Kidney (tissue), 14 donors: Measurements from ENCODE around the gene PKNOX2. TPM values are rescaled to one million over a fixed set of nuclear protein-coding genes. Genes with fewer than 3 reads are reported as not detected.

Experiments
- DNase-seq, 5 donors: peaks; one replicate each; pipeline ENCODE4 v3.0.0-alpha.2; 2013 to 2020
- FAIRE-seq: peaks from 2 replicates; lab custom pipeline; 2012; peaks lifted over from hg19 to GRCh38; lab: Jason Lieb, UNC
- H3K27ac ChIP-seq, 2 donors: one replicate each; pipeline ENCODE4 v1.7.0; 2013; ENCODE audit warnings: low read depth in 2 of 2, low read length in 2 of 2, inconsistent platforms in 1 of 2
- H3K27me3 ChIP-seq: one replicate; pipeline ENCODE4 v1.7.1; 2013; ENCODE audit warnings: low read length, inconsistent platforms; ENCODE audit not compliant: control insufficient read depth, insufficient read depth
- H3K36me3 ChIP-seq, 3 donors: one replicate each; pipeline versions ENCODE4 v1.7.0 to v1.7.1; 2013; ENCODE audit warnings: low read length in 3 of 3, control low read depth in 1 of 3, inconsistent platforms in 1 of 3; ENCODE audit not compliant: insufficient read depth in 3 of 3, control insufficient read depth in 2 of 3
- H3K4me1 ChIP-seq, 3 donors: one replicate each; pipeline versions ENCODE4 v1.7.0 to v1.7.1; 2013; ENCODE audit warnings: low read length in 3 of 3, inconsistent platforms in 1 of 3, low read depth in 1 of 3; ENCODE audit not compliant: control insufficient read depth in 2 of 3, insufficient read depth in 2 of 3
- H3K4me3 ChIP-seq, 3 donors: one replicate each; pipeline versions ENCODE4 v1.7.0 to v1.8.1; 2013; ENCODE audit warnings: low read length in 3 of 3, control low read depth in 1 of 3, inconsistent platforms in 1 of 3
- H3K9ac ChIP-seq, 3 donors: one replicate each; pipeline versions ENCODE4 v1.7.0 to v1.7.1; 2013; ENCODE audit warnings: low read length in 3 of 3, control low read depth in 1 of 3, inconsistent platforms in 1 of 3
- H3K9me3 ChIP-seq, 3 donors: one replicate each; pipeline versions ENCODE4 v1.7.0 to v1.7.1; 2013; ENCODE audit warnings: low read length in 3 of 3, control low read depth in 1 of 3, inconsistent platforms in 1 of 3; ENCODE audit not compliant: control insufficient read depth in 2 of 3, insufficient read depth in 1 of 3
- intact Hi-C: fragments of 100-400 bp; cut with DNase I; formaldehyde crosslinking; loops from one replicate; pipeline ENCODE4 v1.11.1; 2022
- polyA plus RNA-seq: library from polyadenylated mRNA; stranded (reverse); fragments of 350-450 nt; fragmentation: Illumina TruSeq; extraction: RNeasy Lipid Tissue Mini Kit (QIAGEN cat#74804); gene quantifications from one replicate; pipeline ENCODE4 v1.2.3, GENCODE V29; 2014; ENCODE audit warnings: low read depth, low replicate concordance; ENCODE audit not compliant: insufficient read depth
- total RNA-seq: library from RNA; stranded (reverse); fragmentation: NEBNext Ultra II Directional; extraction: Animal tissue kit (Norgen Biotek cat#: 25700); gene quantifications from one replicate; pipeline ENCODE4 v1.2.1, GENCODE V29; 2021
- TF ChIP-seq, protein P1 (sequence below): IDR thresholded peaks from 3 replicates; pipeline ENCODE4 v1.5.1; 2012; ENCODE audit warnings: mild to moderate bottlenecking, moderate library complexity, borderline replicate concordance; ENCODE audit not compliant: insufficient read depth; ENCODE audit errors: extremely low read depth
- donor health status: control.
- donor health status: control.
- donor health status: control.
- donor health status: control.
- donor health status: control.
- donor health status: DM: yes; HTN: yes; CAD: no.
- donor health status: Normal renal cell carcinoma (clear cell type).

PKNOX2 gene
- total and polyA plus RNA-seq, 2 donors from 2014 or later, result 1.5 to 6.0 TPM

DNA sequence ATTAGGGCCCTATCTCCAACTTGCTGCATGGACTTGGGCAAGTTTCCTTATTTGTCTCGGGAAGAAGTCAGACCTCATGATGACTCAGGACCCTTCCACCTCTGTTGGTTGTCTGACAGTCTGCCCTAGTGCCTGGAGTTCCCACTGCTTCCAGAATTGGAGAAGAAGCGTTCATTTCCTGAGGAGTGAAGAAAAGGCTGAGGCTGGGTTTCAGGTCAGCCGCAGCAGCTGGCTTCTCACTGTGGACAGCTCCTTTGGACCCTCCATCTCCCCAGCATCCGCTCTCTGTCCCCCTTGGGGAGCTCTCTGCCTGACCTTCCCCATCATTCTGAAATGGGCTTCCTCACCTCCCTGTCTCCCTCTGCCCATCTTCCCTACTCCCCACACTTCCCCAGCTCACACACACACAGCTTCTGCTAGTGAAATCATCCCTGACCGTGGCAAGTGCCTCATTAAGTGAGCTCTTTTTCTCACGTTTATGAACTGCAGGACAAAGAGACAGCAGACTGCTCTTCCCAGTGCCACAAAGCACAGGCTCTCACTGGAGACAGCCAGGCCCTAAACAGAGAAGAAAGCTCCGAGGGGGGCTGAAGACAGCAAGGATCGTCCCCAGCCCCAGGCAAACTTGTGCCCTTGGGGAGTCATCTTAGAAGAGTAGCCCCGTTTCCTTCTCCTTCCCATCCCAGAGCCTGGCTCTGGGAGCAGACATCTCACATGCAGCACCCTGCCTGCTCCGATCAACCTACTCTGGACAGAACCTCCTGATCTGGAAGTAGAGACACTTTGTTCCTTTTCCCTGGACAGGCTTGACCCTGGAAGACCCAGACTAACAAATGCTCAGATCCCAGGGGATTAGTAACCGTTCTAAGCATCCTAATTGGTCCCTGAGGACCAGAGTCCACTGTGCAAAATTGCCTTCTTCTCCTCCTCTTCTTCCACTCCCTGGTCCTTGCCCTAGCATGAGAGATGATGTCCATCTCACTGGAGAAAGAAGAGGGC lies 173.6 kb downstream of the PKNOX2 start:
- FAIRE-seq (no peak), DNase-seq (no peak)
- Histone ChIP-seq H3K4me3 (no peak overlapping the region), H3K9me3 (no peaks in the 10 kb centered on the region), H3K9ac (no peak overlapping the region), H3K36me3 (no peaks in the 10 kb centered on the region), H3K27ac (no peak overlapping the region), H3K4me1 (no peaks in the 10 kb centered on the region), H3K27me3 (no peaks in the 10 kb centered on the region)
- TF ChIP-seq, protein P1, sequence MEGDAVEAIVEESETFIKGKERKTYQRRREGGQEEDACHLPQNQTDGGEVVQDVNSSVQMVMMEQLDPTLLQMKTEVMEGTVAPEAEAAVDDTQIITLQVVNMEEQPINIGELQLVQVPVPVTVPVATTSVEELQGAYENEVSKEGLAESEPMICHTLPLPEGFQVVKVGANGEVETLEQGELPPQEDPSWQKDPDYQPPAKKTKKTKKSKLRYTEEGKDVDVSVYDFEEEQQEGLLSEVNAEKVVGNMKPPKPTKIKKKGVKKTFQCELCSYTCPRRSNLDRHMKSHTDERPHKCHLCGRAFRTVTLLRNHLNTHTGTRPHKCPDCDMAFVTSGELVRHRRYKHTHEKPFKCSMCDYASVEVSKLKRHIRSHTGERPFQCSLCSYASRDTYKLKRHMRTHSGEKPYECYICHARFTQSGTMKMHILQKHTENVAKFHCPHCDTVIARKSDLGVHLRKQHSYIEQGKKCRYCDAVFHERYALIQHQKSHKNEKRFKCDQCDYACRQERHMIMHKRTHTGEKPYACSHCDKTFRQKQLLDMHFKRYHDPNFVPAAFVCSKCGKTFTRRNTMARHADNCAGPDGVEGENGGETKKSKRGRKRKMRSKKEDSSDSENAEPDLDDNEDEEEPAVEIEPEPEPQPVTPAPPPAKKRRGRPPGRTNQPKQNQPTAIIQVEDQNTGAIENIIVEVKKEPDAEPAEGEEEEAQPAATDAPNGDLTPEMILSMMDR, result no peak
- intact Hi-C loops, result no loop called here

DNA sequence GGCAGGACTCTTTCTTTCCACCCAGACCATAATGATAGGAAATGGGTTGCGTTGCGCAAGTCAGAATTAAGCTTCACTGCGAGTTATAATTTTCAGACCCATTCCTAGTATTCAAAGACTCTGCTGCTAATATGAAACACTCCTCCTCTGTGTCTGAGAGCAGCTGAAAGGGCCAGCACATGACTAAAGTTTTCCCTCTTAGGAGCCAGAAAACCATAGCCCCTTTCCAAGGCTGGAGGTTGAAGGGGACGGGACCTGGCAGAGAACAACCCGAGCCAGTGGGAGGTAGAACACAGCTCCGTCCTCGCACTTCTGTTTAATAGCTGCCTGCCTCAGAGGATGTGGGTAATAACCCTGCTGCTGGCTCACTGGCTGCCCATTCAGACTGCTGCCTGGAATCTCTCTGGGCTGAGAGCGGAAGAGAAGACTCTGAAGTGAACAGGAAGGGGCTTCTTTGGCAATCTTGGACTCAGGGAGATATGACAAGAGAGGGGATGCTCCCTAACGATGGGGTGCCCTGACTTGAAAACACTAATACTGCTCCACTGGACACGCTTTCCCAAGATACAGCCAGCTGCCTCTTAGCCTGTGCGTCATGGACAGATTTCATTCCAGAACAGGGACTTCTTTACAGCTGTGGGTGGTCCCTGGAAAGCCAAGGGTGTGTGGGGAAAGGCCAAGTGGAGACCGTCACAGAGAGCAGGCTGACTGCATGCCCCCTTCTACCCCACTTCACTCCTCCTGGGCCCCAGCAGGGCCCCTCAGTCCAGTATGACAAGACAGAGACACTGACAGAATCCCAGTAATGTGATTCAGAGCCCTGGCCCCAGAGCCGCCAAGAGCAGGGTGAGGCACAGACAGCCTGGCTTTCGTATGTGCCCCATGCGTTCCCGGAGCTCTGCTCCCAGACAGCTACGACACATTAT lies 174.6 kb downstream of the PKNOX2 start:
- no peaks in the 10 kb centered on the region for H3K36me3 ChIP-seq
- H3K9ac ChIP-seq, result no peak overlapping the region
- no peak overlapping the region for H3K4me3 ChIP-seq
- H3K27ac ChIP-seq, result no peak overlapping the region
- no peaks in the 10 kb centered on the region for H3K4me1 ChIP-seq
- no peak for FAIRE-seq
- no peaks in the 10 kb centered on the region for H3K9me3 ChIP-seq
- no peaks in the 10 kb centered on the region for H3K27me3 ChIP-seq
- no peak for DNase-seq
- TF ChIP-seq, protein P1, result no peak
- intact Hi-C loops, result no loop called here

DNA sequence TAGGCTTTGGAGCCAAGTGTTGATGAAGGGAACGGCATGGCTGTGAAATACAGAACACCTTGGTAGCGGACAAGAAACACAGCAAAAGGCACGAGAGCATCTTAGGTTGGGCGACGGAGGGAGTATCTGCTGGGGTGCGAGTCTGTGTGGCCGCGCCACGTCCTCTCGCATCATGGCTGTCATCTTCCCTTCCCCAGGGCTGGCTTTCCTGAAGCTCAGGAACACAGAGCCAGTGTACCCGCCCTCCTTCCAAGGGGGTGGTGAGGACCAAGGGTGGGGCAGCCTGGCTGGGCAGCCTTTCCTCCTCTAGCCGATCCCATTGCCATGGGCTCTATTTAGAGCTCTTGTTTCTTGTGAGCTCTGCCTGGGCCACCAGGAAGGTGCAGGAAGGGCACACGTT lies 177.1 kb downstream of the PKNOX2 start:
- H3K36me3 ChIP-seq, result no peaks in the 10 kb centered on the region
- no peak for FAIRE-seq
- intact Hi-C loops, result no loop called here
- TF ChIP-seq, protein P1, result no peak
- H3K27ac ChIP-seq, result no peak overlapping the region
- no peaks in the 10 kb centered on the region for H3K27me3 ChIP-seq
- no peak overlapping the region for H3K9ac ChIP-seq
- H3K4me3 ChIP-seq, result no peak overlapping the region
- H3K4me1 ChIP-seq, result peaks cover 0 to 8% (median 2%) of the 10 kb centered on the region in 3 donors
- peak in 1 of 5 donors; percentile 26 for DNase-seq
- H3K9me3 ChIP-seq, result no peaks in the 10 kb centered on the region
